NCI-H146 (cell line): ENCODE data around the gene INAFM1.

Source experiments
- DNase-seq: peaks from one replicate; lab custom pipeline; 2025; lab: John Stamatoyannopoulos, UW

Gene INAFM1

GRCh38 chr19:47310323-47310722 is 35.6 kb downstream of the INAFM1 start:
- no peak for DNase-seq

DNA sequence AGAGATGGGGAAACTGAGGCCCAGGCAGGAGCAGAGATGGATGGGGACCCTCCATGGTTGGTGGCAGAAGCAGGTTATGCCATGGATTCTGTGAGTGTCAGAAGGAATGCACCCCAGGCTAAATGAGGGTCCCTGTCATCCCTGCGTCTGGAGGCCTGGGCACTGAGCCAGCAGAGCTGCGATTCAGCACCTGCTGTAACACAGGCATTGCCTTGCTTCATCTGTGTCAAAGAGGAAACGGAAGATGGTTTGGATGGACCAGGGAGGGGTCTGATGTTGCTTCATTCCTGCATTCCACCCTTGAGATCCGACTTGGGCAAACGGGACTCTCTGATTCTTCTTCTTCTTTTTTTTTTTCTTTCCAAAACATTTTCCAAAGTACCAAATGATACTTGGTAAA is 36.1 kb downstream of the INAFM1 start:
- peak; percentile 46 for DNase-seq

- DNase-seq, result no peak
Measured at GRCh38 chr19:47312366-47313006, 37.8 kb downstream of the INAFM1 start.

GRCh38 chr19:47313754-47314295 is 39.1 kb downstream of the INAFM1 start:
- DNase-seq, result no peak

GRCh38 chr19:47315125-47315821 is 40.6 kb downstream of the INAFM1 start:
- DNase-seq, result peak; percentile 23

DNA sequence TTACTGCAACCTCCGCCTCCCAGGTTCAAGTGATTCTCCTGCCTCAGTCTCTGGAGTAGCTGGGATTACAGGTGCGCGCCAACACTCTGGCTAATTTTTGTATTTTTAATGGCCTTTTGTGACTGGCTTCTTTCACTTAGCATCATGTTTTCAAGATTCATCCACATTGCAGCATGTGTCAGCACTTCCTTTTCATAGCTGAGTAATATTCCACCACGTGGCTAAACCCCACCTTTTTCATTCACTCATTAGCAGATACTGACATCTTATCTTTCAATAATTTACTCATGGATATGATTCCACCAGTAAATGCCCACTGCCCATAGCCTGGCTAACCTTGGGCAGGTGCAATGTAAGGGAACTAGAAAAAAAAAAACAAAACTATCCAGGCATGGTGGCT is 41.8 kb downstream of the INAFM1 start:
- no peak for DNase-seq

DNA sequence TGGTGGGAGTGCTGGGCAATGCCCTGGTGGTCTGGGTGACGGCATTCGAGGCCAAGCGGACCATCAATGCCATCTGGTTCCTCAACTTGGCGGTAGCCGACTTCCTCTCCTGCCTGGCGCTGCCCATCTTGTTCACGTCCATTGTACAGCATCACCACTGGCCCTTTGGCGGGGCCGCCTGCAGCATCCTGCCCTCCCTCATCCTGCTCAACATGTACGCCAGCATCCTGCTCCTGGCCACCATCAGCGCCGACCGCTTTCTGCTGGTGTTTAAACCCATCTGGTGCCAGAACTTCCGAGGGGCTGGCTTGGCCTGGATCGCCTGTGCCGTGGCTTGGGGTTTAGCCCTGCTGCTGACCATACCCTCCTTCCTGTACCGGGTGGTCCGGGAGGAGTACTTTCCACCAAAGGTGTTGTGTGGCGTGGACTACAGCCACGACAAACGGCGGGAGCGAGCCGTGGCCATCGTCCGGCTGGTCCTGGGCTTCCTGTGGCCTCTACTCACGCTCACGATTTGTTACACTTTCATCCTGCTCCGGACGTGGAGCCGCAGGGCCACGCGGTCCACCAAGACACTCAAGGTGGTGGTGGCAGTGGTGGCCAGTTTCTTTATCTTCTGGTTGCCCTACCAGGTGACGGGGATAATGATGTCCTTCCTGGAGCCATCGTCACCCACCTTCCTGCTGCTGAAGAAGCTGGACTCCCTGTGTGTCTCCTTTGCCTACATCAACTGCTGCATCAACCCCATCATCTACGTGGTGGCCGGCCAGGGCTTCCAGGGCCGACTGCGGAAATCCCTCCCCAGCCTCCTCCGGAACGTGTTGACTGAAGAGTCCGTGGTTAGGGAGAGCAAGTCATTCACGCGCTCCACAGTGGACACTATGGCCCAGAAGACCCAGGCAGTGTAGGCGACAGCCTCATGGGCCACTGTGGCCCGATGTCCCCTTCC is 45.5 kb downstream of the INAFM1 start:
- no peak for DNase-seq

DNA sequence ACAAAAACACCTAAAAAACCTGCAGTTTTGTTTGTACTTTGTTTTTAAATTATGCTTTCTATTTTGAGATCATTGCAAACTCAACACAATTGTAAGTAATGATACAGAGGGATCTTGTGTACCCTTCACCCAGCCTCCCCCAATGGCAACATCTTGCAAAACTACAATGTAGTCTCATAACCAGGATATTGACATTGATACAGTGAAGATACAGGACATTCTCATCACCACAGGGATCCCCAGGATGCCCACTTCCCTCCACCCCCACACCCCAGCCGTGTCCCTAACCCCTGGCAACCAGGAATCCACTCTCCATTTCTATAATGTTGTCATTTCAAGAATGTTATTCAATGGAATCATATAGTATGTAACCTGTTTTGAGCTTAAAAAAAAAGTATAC is 46.9 kb downstream of the INAFM1 start:
- DNase-seq, result no peak

GRCh38 chr19:47322058-47322457 is 47.4 kb downstream of the INAFM1 start:
- DNase-seq, result no peak

DNA sequence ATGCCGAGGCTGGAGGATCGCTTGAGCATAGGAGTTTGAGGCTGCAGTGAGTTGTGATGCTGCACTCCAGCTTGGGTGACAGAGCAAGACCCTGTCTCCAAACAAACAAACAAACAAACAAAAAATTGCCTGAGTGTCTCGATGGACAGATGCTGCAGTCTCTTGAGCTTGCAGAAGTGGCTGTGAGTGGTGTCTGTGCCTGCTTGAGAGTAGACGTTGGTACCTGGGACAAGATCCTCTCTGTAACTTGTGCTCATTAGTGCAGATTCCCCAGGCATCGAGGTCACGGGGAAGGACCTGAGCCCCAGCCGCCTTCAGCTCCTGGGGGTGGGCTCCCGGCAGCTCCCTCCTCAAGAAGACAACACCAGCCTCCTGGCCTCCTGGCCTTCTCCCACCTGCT is 48.7 kb downstream of the INAFM1 start:
- DNase-seq, result no peak

DNA sequence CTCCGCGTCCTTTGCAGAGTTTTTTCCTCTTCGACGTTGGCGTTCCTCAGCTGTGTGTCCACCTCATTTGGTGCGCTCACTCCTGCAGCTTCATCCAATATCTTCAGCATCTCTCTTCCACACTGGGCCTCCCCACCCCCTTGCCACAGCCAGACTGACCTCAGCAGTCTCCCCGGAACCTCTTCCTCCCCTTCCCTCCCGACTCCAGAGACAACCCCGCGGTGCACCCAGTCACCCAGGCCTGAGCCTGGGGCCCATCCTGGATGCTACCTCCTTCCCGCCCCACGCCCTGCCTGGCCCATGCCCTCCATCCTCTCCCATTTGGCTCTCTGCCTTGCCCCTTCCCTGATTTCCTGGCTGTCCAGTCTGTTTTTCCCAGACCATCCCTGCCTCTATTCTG is 49.2 kb downstream of the INAFM1 start:
- no peak for DNase-seq

- DNase-seq, result no peak
Measured at GRCh38 chr19:47324502-47324901, 49.8 kb downstream of the INAFM1 start.
